Activated CD8-positive, alpha-beta memory T cell treated with anti-CD3 and anti-CD28 coated beads for 36 hours (primary cell): ENCODE results near the gene SPATA19. TPM values are rescaled to one million over a fixed set of nuclear protein-coding genes. Genes with fewer than 3 reads are reported as not detected.
"Not testable (repeated sequence)": the region's sequence is repeated elsewhere in the genome, so short reads cannot be mapped to it uniquely, and the experiment has no call there.

Experiments
- CTCF ChIA-PET: fragments of 350-600 bp; sonication (Branson Sonifier 250); formaldehyde crosslinking; loops from one replicate; lab custom pipeline; 2021; ENCODE audit warnings: antibody characterized with exemption; lab: Charles Lee
- POLR2A ChIA-PET: fragments of 350-600 bp; sonication (Branson Sonifier 250); formaldehyde crosslinking; loops from one replicate; lab custom pipeline; 2021; ENCODE audit warnings: antibody characterized with exemption; lab: Charles Lee
- total RNA-seq, 2 experiments: library from RNA; stranded (reverse); gene quantifications; one replicate each; pipeline ENCODE4 v1.2.3, GENCODE V29; 2021

The SPATA19 gene, protein sequence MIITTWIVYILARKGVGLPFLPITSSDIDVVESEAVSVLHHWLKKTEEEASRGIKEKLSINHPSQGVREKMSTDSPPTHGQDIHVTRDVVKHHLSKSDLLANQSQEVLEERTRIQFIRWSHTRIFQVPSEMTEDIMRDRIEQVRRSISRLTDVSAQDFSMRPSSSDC
- total RNA-seq, result not detected

DNA sequence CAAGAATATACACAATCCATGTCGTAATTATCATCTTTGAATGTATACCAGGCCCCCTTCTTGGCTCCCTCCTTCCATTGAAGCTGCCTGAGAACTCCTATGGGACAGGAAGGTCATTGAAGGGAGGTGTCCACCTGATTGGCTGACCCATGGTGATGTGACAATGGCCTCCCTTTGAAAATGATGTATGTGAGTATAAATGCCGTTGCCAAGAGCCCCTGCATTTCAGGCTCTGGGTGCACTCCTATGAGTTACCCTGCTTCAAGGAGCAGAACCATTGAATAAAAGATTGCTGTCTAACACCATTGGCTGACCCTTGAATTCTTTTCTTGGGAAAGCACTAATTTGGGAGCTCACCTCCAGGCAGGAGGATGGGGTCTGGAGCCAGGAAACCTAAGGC, at the start of gene SPATA19:
Gene SPATA19, minus strand, starts transcription at position 101 of the 400 bp plus-strand sequence. Its CDS starts 67 bp downstream, at position 34.
- ChIA-PET POLR2A (no interaction called here), CTCF (no interaction called here)

DNA sequence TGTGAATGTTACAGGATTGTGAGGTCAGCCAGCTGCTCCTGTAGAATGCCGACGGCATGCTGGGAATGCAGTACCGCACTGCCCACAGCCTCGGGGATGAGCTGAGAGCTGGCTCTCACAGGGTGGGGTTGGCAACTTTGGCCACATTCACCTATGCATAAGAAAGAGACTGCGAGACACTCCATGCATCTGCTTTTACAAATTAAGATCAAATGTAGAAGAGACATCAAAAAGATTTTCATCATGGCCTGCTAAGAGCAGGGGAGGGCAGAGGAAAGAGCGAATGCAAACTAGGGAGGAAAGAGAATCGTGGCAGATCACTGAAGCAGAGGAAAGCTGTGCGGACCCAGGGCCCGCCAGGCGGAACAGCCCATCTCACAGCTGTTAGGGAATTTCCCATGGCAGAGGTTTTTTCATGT, 49.8 kb upstream of the SPATA19 start:
- ChIA-PET CTCF (no interaction called here), POLR2A (no interaction called here)

- POLR2A ChIA-PET, result no interaction called here
- CTCF ChIA-PET, result no interaction called here
These were observed 48.1 kb upstream of the SPATA19 start for GRCh38 chr11:133893381-133893780.

- ChIA-PET POLR2A (no interaction called here), CTCF (no interaction called here)
These were observed 47.5 kb upstream of the SPATA19 start for GRCh38 chr11:133892584-133893380.

- ChIA-PET POLR2A (no interaction called here), CTCF (no interaction called here)
These were observed 46.8 kb upstream of the SPATA19 start for GRCh38 chr11:133892126-133892525.

DNA sequence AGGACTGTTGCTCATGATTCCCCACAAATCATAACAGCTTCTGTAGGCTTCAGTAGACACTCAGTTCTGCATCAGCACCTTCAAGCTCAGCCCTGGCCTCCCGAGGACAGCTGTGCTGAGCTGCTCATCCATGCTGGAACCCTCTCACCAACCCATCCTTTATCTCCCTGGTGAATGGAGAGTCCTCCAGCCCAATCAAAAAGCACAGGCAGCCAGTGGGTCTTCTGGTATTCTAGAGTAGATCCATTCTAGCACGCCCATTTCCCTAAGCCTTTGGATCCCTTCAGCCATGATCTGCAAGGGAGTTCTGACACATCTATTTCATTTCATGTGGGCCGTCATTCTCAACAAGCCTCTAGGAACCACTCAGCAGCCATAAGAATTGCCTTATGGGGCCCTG, 44.6 kb upstream of the SPATA19 start:
- ChIA-PET CTCF (no interaction called here), POLR2A (no interaction called here)

DNA sequence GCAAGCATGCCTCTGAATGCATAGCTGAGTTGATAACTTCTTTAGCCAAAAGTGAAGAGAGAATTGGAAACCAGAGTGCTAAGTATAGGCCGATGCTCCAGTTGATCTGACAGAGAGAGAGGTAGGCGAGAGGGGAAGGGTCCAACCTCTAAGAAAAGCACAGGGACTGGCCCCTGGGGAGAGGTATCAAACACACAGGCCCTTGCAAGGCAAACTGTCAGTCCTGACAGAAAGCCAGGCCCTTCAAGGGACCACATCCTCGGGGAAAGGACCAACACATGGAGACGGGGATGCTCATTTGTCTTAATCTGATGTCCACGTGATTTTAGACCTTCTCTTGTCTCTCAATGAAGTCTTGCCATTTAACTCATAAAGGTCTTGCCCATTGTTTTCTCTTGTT, 43.9 kb upstream of the SPATA19 start:
- ChIA-PET POLR2A (no interaction called here), CTCF (no interaction called here)

DNA sequence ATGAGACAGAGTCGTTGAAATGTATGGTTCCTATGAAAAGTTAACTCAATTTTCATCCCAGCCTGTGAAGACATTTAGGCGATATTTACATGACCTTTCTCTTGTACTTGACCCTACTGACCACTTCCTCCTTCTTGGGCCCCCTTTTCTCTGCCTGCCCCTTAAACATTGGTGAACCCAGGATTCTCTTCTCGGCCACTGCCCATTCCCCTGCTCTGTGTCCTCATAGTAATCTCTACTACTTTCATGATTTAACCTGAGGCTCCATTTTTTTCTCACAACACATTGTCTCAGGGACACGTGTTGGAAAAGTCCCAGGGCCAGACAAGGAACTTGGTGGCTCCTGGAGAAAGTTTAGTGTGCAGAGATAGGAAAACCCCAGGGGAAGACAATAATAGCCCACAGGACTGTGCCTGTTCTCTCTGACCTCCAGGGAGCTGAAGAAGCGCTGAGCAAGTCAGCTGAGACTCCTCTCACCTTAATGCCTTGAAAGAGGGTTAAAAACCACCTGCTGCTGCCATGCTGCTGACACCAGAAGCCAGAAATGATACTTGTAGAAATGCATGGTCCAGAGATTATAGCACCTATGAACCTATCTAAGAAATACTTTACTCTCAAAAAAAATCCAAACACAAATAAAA, 42.5 kb upstream of the SPATA19 start:
- ChIA-PET CTCF (no interaction called here), POLR2A (no interaction called here)

DNA sequence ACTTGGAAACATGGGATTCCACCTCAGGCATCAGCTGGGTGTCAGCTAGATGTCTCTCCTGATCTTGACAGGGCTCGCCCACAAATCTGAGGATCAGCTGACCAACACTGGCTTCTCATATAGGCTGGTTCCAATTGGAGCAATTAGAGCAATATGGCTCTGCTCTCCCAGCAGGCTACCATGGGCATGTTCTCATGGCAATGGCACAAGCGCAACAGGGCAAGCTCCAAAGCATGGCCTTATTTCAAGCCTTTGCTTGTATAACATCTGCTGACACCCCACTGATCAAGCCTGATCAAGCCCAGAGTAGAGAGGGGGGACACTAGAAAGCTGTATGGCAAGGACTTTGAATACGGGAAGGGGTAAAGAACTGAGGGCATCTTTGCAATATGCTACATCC, 40.7 kb upstream of the SPATA19 start:
- ChIA-PET CTCF (no interaction called here), POLR2A (no interaction called here)

- CTCF ChIA-PET, result no interaction called here
- POLR2A ChIA-PET, result no interaction called here
These were observed 26.8 kb upstream of the SPATA19 start for GRCh38 chr11:133872160-133872559.

DNA sequence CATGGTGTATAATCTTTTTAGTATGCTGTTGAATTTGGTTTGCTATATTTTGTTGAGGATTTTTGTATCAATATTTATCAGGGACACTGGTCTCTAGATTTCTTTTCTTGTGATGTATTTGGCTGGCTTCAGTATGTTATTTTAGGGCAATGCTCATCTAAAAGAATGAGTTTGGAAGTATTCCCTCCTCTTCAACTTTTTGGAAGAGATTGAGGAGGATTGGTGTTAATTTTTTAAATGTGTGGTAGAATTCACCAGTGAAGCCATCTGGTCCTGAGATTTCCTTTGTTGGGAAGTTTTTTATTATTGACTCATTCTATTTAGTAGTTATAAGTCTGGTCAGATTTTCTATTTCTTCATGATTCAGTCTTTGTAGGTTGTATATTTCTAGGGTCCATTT, 22.1 kb upstream of the SPATA19 start:
- CTCF ChIA-PET, result no interaction called here
- POLR2A ChIA-PET, result no interaction called here

DNA sequence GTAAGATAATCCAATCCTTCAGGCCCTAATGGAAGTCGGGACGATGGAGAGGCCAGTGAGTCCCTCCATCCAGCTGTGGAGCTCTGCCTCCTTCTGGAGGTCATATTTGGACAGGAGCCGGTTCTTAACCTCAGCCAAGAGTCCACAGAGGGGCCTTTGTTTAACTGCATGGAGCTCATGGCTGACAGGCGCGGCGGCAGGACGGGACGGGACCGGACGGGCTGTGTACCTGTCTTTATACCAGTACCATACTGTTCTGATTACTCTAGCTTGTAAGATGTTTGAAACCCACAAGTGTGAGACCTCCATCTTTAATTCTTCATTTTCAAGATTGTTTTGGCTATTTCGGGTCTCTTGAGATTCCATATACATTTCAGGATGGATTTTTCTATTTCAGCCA, 20.2 kb upstream of the SPATA19 start:
- ChIA-PET CTCF (no interaction called here), POLR2A (no interaction called here)

- ChIA-PET CTCF (no interaction called here), POLR2A (no interaction called here)
These were observed 19.4 kb upstream of the SPATA19 start for GRCh38 chr11:133864756-133865155.

DNA sequence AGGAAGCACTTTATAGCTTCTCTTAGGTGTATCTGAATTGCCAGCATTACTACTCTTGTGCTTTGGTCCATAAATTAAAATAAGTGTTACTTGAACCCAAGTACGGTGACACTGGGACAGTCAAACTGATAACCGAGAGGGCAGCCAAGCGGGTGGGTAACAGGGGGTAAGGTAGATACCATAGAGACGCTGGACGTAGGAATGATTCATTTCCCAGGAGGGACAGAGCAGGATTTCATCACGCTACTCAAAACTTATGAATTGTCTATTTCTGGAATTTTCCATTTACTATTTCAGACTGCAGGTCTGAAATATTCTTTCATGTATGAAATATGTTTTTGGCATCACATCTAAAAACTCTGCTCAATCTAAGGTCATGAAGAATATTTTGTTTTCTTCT, 14.8 kb upstream of the SPATA19 start:
- ChIA-PET POLR2A (no interaction called here), CTCF (no interaction called here)

- POLR2A ChIA-PET, CTCF ChIA-PET: not testable (repeated sequence)
These were observed 9.1 kb upstream of the SPATA19 start for GRCh38 chr11:133854330-133854960.

- CTCF ChIA-PET, result no interaction called here
- POLR2A ChIA-PET, result no interaction called here
These were observed 1.1 kb downstream of the SPATA19 start for GRCh38 chr11:133844217-133844616.

GRCh38 chr11:133843454-133843987, 1.8 kb downstream of the SPATA19 start:
- ChIA-PET POLR2A (no interaction called here), CTCF (no interaction called here)

DNA sequence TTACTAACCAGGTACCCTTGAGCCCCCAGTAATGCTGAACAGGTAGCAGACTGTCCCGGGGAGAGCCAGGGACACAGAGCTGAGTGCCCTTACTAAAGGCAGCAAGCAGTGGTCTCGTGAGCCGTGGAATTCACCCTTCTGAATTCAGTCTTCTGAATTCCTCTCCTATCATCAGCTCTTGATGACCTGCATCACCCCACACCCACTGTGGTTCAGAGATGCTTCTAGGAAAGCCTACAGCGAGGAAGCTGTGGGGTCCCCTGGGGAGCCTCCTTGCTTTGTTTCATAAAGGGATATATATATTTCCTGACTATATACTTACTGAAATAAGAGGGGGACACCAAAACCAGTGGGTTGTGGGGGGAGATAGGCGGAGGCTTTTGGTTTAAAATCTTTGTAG, 2.6 kb downstream of the SPATA19 start:
- CTCF ChIA-PET, result no interaction called here
- POLR2A ChIA-PET, result no interaction called here

- ChIA-PET POLR2A (no interaction called here), CTCF (no interaction called here)
These were observed 3.3 kb downstream of the SPATA19 start for GRCh38 chr11:133842053-133842452.
